ENCODE data around the gene GLG1.

GLG1 gene

DNA sequence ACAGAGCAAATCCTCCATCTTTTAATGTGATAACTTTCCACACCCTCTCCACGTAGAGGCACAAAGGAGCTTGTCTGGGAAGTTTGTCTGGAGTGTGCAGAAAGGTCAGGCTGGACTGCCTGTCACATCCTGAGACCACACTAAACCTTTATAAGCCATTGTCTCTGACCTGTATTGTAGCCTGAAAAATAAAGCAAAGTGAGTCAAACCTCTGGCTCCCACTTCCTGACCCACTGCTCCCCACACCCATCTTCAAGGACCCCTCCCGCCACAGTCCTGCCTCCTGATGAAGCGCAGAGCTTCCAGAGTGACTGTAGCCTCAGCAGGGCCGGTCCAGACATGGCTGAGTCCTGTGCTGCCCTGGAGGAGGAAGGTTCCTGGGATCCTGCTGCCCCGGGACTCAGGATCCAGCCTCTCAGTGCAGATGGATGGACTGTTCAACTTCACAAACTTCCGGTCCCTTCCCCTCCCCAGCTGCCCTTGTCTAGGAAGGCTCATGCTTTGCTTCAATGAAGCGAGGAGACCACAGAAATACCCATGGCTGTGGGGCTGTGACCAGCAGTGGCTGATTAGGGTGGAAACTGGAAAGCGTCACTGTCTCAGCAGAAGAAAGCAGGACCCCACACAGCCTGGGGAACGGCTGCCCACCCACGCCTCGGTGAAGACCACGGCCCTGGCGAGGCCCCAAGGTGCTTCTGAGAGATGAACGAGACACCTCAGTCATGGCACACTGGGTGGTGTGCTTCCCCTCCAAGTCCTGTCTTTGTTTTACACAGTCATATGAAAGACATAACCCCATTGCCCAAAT lies 154.8 kb downstream of the GLG1 start:
- DNase-seq (ENCODE audit: low spot score): no peak
- TF ChIP-seq, protein P1, sequence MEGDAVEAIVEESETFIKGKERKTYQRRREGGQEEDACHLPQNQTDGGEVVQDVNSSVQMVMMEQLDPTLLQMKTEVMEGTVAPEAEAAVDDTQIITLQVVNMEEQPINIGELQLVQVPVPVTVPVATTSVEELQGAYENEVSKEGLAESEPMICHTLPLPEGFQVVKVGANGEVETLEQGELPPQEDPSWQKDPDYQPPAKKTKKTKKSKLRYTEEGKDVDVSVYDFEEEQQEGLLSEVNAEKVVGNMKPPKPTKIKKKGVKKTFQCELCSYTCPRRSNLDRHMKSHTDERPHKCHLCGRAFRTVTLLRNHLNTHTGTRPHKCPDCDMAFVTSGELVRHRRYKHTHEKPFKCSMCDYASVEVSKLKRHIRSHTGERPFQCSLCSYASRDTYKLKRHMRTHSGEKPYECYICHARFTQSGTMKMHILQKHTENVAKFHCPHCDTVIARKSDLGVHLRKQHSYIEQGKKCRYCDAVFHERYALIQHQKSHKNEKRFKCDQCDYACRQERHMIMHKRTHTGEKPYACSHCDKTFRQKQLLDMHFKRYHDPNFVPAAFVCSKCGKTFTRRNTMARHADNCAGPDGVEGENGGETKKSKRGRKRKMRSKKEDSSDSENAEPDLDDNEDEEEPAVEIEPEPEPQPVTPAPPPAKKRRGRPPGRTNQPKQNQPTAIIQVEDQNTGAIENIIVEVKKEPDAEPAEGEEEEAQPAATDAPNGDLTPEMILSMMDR (IDR thresholded peaks at IDR 0.05): no peak
- H3K27ac ChIP-seq: peak overlapping the region in 1 of 2 donors; percentile 31
- no peak overlapping the region for H3K4me3 ChIP-seq

DNA sequence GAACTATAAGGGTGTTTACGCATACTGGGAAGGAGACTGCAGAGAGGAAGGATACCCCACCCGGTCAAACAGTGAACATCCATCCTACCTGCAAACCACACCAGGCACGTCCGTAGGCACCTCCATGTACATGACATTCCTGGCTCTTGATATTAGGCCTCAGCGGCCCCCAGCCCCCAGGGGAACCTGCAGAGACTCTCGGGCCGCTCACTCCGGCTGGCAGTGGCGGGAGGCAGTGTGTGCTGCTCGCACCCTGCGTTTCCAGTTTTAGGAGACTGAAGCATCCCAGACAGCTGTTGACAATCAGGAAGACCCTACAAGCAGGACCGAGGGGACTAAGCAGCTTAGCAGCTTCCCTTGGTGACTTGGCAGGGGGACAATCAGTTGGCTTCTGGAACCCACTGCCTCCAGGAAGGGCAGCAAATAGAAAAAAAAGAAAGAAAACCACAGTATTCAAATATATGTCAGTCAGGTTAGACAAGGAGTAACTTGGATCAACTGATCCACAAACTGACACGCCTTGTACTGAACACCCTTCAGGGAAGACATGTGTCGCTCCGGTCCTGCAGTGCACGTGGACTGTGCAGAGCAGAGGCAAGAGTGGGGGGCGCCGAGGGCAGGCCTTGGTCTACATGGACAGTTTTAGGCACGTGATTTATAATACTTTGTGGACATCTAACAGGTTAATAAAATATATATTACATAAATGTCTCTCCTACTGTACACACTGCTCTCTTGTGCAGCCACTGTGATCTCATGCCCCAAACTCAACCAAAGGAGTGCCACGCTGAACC lies 155.8 kb downstream of the GLG1 start:
- DNase-seq (ENCODE audit: low spot score): no peak
- peak overlapping the region in 1 of 2 donors; percentile 35 for H3K27ac ChIP-seq
- TF ChIP-seq, protein P1 (IDR thresholded peaks at IDR 0.05): no peak

DNA sequence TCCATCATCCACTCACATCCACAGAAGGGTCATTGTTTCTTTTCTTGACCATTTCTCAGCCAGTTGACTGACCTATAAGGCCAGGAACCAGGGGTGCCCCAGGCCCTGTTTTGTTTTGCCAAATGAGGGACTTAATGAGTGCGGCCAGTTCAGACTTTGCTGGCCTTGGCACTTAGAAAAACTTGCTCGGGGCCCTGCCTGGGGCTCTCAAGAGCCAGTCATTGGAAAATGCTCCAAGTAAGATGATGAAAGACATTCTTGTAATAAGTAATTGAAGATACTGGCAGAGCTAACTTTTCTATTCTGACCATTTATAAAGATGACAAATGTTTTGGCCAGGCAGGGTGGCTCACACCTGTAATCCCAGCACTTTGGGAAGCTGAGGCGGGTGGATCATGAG lies 156.7 kb downstream of the GLG1 start:
- DNase-seq (ENCODE audit: low spot score): no peak
- no peak overlapping the region for H3K4me3 ChIP-seq
- TF ChIP-seq, protein P1 (IDR thresholded peaks at IDR 0.05): no peak
- peak overlapping the region; percentile 45 to 85 for H3K27ac ChIP-seq

More for the DNA sequence above, 155.8 kb downstream of the GLG1 start:
- H3K4me3 ChIP-seq: no peak overlapping the region

- Histone ChIP-seq H3K27ac (peak overlapping the region; percentile 45 to 85), H3K4me3 (no peak overlapping the region)
- TF ChIP-seq, protein P1 (IDR thresholded peaks at IDR 0.05): no peak
- no peak for DNase-seq (ENCODE audit: low spot score)
Measured at GRCh38 chr16:74449470-74449869, 157.4 kb downstream of the GLG1 start.

- peak overlapping the region; percentile 45 to 85 for H3K27ac ChIP-seq
Measured at GRCh38 chr16:74448990-74449389, 157.9 kb downstream of the GLG1 start.

DNA sequence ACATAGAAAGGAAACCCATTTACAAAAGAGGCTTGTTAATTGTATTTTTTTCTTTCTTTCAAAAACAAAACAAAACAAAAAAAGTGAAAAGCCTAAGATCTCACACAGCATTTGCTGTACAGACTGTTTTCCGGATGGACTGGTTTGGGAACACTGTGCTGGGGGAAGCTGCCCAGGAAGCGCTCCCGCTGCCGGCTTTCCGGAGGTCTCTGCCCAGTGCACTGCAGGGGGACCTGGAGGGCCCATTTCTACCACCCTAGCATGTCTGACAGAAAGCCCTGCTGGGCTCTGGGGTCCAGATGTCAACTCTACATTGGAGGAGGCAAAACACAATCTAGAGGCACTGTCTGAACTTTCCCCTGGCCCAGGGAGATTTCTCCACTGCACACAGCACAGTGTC lies 159.3 kb downstream of the GLG1 start:
- peak overlapping the region in 1 of 2 donors; percentile 85 for H3K27ac ChIP-seq
- TF ChIP-seq, protein P1 (IDR thresholded peaks at IDR 0.05): no peak
- no peak overlapping the region for H3K4me3 ChIP-seq
- no peak for DNase-seq (ENCODE audit: low spot score)

More at GRCh38 chr16:74448990-74449389, 157.9 kb downstream of the GLG1 start:
- peak; percentile 80 for DNase-seq (ENCODE audit: low spot score)
- TF ChIP-seq, protein P1 (IDR thresholded peaks at IDR 0.05): no peak
- H3K4me3 ChIP-seq: no peak overlapping the region

All from coronary artery (tissue), 2 donors.